H1 (cell line): ENCODE data around the gene PRR5L. TPM values are rescaled to one million over a fixed set of nuclear protein-coding genes. Genes with fewer than 3 reads are reported as not detected.

Source experiments
- CHD1 ChIP-seq: IDR thresholded peaks from 2 replicates; pipeline ENCODE4 v1.6.1; 2012; ENCODE audit warnings: low read depth, low read length, improper control_type of control experiment
- SIRT6 ChIP-seq: IDR thresholded peaks from one replicate; pipeline ENCODE4 v1.7.1; 2012; ENCODE audit warnings: low read length, inconsistent platforms
- SP4 ChIP-seq: IDR thresholded peaks from 2 replicates; pipeline ENCODE4 v1.6.1; 2012; ENCODE audit warnings: low read length, inconsistent platforms
- polyA plus RNA-seq, 7 experiments: library from polyadenylated mRNA; depleted of rRNA in 3 of 7; stranded (reverse) in 5 of 7; unstranded in 2 of 7; fragments of >200 nt in 5 of 7; fragments of 200-250 nt in 2 of 7; gene quantifications; 1 replicate in 5 of 7; 2 replicates in 1 of 7; 4 replicates in 1 of 7; pipeline versions ENCODE4 v1.2.1 to v1.2.3, GENCODE V29; 2011 to 2013; ENCODE audit warnings: missing spikeins in 2 of 7, mixed read lengths in 2 of 7
- total RNA-seq: library from RNA; stranded (reverse); fragmentation: NEBNext Ultra II Directional; extraction: Animal tissue kit (Norgen Biotek cat#: 25700); gene quantifications from 2 replicates; pipeline ENCODE4 v1.2.1, GENCODE V29; 2021

Gene PRR5L
- total and polyA plus RNA-seq, 2 of the 8 experiments (the other 6 are each of a cell fraction or from before 2014, with no cell fraction given), result 6.6 to 10.1 TPM

DNA sequence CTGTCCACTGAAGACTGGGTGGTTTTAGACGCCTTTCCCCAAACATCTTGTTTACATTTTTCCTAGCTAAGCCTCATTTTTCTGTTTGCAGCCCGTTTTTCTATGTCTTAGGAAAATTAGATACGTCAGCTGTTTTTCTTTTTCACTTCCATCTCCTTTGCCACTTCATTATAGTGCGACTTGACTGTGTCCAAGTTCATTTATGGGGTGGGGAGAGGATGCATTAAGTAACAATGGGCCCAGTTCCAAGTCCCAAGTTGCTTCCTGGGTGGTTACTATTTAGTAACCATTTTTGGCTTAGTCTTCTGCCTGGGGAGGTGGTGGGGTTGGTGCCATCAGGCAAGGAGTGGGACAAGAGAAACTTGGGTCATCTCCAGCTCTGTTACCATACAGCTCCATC is 131.0 kb downstream of the PRR5L start (continued):
- TF ChIP-seq CHD1 (no peak), SP4 (no peak), SIRT6 (no peak)
- TF ChIP-seq, all 59 proteins: peak for 0
